ENCODE data around the gene GALNT10.

GALNT10 gene

DNA sequence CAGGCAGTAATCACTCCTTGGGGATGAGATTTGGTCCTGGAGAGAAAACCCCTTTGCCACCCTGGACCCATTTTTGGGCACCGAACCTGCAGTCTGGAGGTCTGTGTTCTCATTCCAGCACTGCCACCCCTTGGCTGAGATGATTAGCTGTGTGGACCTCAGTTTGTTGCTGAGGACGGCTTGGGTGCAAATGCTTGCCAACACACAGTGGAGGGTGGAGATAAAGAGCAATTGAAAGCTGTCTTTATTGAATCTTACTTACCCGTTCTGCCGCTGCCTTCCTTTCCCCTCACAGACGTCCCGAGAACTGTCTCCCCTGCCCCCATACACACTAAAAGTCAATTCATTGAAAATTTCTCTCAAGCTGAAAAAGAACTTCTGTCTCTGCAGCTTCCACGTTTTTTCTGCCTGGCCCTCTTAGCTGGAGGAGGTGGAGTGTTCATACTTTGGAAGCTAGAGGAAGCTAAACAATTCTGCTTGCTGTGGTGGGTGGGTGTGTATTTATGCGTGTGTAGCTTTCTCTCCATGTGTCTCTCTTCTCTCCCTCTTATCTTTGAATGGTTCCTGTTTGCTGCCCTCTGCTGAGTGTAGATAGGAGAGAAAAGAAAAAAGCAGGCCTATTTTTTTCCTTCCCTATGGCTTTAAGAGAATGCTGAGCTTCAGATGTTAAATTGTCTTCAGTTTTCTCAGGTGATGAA is 6.6 kb downstream of the GALNT10 start:
- Histone ChIP-seq H3K4me3 (ENCODE audit: low read depth, low read length) (no peak overlapping the region), H3K9ac (ENCODE audit: low read depth, low read length) (no peak overlapping the region), H3K9me3 (ENCODE audit: control insufficient read depth, insufficient read depth, low read length) (no peaks in the 10 kb centered on the region), H3K27ac (ENCODE audit: low read depth, low read length) (no peak overlapping the region), H3K4me1 (ENCODE audit: control insufficient read depth, insufficient read depth, low read length) (peaks cover 33% of the 10 kb centered on the region), H3K27me3 (ENCODE audit: control insufficient read depth, insufficient read depth, low read length) (peaks cover 5% of the 10 kb centered on the region), H3K36me3 (ENCODE audit: control insufficient read depth, insufficient read depth, low read length) (peaks cover 3% of the 10 kb centered on the region; the same call in 1 of the 2 replicates)

DNA sequence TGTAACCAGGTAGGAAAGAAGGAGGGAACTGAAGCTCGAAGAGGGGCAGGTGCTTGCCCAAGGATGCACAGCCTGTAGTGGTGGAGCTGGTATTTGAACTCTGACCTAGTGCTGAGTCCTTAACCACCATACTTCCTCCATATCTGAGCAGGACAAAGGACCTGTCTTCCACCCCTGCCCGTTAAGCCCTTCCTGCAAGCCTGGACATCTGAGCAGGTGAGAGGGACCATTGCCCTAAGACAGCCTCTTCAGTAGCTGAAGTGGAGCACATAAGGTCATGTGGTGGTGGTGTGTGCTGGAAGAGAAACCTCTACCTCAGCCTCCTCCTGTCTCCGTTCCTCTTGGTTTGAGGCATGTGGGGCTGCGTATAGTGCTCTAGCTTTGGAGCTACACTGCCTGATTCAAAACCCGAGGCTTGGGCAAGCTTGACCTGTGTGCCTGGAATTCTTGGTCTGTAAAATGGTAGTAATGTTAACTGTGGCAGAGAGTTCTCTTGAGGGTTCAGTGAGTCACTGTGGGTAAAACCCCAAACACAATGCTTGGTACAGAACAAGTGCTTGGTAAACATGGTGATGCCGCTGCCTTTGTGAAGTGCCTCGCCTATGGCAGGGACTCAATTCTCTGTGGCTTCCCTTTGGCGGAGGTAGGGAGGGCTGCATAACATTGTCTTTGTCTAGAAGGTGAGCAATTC is 7.4 kb downstream of the GALNT10 start:
- Histone ChIP-seq H3K27ac (ENCODE audit: low read depth, low read length) (no peak overlapping the region), H3K9ac (ENCODE audit: low read depth, low read length) (no peak overlapping the region), H3K4me3 (ENCODE audit: low read depth, low read length) (no peak overlapping the region), H3K36me3 (ENCODE audit: control insufficient read depth, insufficient read depth, low read length) (peaks cover 3% of the 10 kb centered on the region; the same call in 1 of the 2 replicates), H3K4me1 (ENCODE audit: control insufficient read depth, insufficient read depth, low read length) (peaks cover 33% of the 10 kb centered on the region), H3K27me3 (ENCODE audit: control insufficient read depth, insufficient read depth, low read length) (no peaks in the 10 kb centered on the region), H3K9me3 (ENCODE audit: control insufficient read depth, insufficient read depth, low read length) (no peaks in the 10 kb centered on the region)

DNA sequence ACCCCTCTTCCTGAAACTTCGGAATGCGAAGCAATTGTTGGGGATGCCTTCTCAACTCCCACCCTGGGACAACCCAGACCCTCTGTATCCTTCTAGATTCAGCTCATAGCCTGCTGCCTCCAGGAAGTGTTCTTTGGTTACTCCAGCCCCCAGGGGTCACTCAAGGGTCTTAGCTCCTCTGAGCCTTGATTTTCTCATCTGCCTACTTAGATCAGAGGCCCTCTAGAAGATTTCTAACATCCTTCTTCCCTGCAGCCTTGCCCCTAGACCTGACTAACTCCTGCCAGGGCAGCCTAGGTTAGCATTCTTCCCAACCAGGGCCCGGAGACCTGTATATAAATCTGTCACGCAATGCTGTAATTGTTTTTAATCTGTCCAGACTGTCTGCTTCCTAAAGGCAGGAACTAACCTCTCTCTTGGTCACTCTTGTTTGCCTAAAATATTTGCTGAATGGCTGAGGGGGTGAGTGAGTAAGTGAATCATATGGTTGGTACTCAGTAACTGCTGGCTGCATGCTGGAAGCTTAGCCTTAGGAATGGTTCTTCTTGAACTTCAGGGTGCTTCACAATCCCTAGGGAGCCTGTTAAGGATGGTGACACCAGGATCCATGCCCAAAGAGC is 8.2 kb downstream of the GALNT10 start:
- Histone ChIP-seq H3K4me3 (ENCODE audit: low read depth, low read length) (no peak overlapping the region), H3K9ac (ENCODE audit: low read depth, low read length) (no peak overlapping the region), H3K4me1 (ENCODE audit: control insufficient read depth, insufficient read depth, low read length) (peaks cover 32% of the 10 kb centered on the region), H3K36me3 (ENCODE audit: control insufficient read depth, insufficient read depth, low read length) (peaks cover 3% of the 10 kb centered on the region; the same call in 1 of the 2 replicates), H3K27me3 (ENCODE audit: control insufficient read depth, insufficient read depth, low read length) (no peaks in the 10 kb centered on the region), H3K9me3 (ENCODE audit: control insufficient read depth, insufficient read depth, low read length) (no peaks in the 10 kb centered on the region), H3K27ac (ENCODE audit: low read depth, low read length) (no peak overlapping the region)

DNA sequence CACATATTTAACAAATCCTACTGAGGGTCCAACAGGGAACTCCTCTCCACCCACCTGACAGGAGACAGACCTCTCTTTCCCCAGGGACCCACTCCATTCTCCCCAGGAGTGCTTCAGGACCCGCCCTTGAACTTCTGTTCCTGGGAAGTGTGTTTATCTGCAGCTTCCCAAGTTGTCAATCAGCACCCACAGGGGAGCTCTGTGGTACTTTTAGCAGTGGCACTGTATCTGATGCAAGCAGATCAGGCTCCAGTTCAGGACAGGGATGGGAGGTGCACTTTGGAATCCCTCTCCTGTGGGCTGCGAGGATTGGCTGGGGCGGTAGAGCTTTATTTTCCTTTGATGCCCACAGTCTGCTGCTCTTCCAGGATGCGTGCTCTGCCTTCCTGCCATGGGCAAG is 8.7 kb downstream of the GALNT10 start:
- Histone ChIP-seq H3K36me3 (ENCODE audit: control insufficient read depth, insufficient read depth, low read length) (peaks cover 3% of the 10 kb centered on the region; the same call in 1 of the 2 replicates), H3K9me3 (ENCODE audit: control insufficient read depth, insufficient read depth, low read length) (no peaks in the 10 kb centered on the region), H3K27ac (ENCODE audit: low read depth, low read length) (no peak overlapping the region), H3K4me1 (ENCODE audit: control insufficient read depth, insufficient read depth, low read length) (peaks cover 27% of the 10 kb centered on the region), H3K9ac (ENCODE audit: low read depth, low read length) (no peak overlapping the region), H3K4me3 (ENCODE audit: low read depth, low read length) (no peak overlapping the region), H3K27me3 (ENCODE audit: control insufficient read depth, insufficient read depth, low read length) (no peaks in the 10 kb centered on the region)

DNA sequence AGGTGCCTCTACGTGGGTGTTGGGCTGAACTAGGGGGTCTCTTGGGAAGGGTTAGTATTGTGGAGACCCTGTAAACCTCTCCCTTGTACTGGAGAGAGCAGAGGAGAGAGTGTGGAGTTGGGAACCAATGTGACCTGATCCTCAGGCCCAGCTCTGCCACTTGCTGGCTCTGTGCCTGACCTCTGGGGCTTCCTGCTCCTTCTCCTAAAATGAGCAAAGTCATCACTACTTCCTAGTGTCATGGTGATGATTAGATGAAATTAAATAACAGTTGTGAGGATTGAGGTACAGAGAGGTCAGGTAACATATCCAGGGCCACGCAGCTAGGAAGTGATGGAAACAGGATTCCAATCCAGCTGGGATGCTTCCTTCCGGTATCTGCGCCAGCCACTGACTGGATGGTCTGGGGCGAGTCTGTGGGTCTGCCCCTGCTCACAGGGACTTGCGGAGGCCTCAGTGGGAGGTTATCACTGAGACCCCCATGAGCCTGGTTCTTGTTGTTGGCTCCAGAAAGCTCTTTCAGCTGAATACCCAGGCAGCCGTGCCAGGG is 9.2 kb downstream of the GALNT10 start:
- H3K27ac ChIP-seq (ENCODE audit: low read depth, low read length), result no peak overlapping the region
- peaks cover 22% of the 10 kb centered on the region for H3K4me1 ChIP-seq (ENCODE audit: control insufficient read depth, insufficient read depth, low read length)
- H3K9me3 ChIP-seq (ENCODE audit: control insufficient read depth, insufficient read depth, low read length), result no peaks in the 10 kb centered on the region
- H3K4me3 ChIP-seq (ENCODE audit: low read depth, low read length), result no peak overlapping the region
- peaks cover 3% of the 10 kb centered on the region; the same call in 1 of the 2 replicates for H3K36me3 ChIP-seq (ENCODE audit: control insufficient read depth, insufficient read depth, low read length)
- no peaks in the 10 kb centered on the region for H3K27me3 ChIP-seq (ENCODE audit: control insufficient read depth, insufficient read depth, low read length)
- H3K9ac ChIP-seq (ENCODE audit: low read depth, low read length), result no peak overlapping the region

DNA sequence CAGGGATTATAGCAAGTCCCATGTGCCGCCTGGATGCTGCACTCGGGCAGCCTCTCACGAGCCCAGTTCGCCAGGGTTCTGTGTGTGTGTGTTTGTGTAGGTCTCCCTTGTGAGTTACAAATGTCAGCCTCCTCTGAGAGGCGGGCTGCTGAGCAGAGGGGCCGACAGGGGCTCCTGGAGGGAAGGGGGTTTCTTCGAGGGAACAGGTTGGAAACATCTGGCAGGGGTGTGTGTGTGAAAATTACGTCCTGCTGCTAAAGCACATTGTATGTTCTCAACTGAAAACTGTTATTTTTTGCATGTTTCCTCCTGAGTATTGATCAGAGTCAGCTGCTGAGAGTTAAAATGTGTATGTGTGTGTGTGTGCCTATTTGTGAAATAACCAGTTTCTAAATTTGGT is 9.7 kb downstream of the GALNT10 start:
- peaks cover 17% of the 10 kb centered on the region for H3K4me1 ChIP-seq (ENCODE audit: control insufficient read depth, insufficient read depth, low read length)

DNA sequence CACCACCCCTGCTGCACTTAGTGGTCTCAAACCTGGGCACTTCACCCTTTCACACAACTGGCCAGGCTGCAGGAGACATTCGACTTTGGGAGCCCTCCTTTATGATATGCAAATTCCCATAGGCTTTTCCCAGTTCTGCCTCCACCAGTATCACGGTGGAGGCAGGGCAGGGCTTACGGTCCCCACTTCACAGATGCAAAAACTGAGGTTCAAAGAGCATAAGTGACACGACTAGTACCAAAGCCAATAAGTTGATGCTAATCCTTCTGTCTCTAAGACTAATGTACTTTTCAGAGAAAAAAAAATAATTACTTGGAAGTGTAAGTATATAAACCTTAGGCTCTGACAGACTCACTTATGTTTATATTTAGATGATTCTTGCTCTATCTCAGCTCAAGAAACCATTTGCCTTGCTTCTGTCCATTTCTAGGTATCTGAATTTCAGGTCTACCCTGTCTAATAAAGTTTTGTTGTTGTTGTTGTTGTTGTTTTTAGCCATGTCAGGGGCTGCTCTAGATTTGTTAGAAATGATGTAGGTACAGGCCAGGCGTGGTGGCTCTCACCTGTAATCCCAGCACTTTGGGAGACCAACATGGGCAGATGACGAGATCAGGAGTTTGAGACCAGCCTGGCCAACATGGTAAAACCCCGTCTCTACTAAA is 10.7 kb downstream of the GALNT10 start:
- Histone ChIP-seq H3K27ac (ENCODE audit: low read depth, low read length) (no peak overlapping the region), H3K4me1 (ENCODE audit: control insufficient read depth, insufficient read depth, low read length) (peaks cover 17% of the 10 kb centered on the region), H3K27me3 (ENCODE audit: control insufficient read depth, insufficient read depth, low read length) (no peaks in the 10 kb centered on the region), H3K36me3 (ENCODE audit: control insufficient read depth, insufficient read depth, low read length) (peaks cover 3% of the 10 kb centered on the region; the same call in 1 of the 2 replicates), H3K4me3 (ENCODE audit: low read depth, low read length) (no peak overlapping the region), H3K9me3 (ENCODE audit: control insufficient read depth, insufficient read depth, low read length) (no peaks in the 10 kb centered on the region), H3K9ac (ENCODE audit: low read depth, low read length) (no peak overlapping the region)

More for the DNA sequence above, 9.7 kb downstream of the GALNT10 start:
- no peak overlapping the region for H3K27ac ChIP-seq (ENCODE audit: low read depth, low read length)
- H3K9ac ChIP-seq (ENCODE audit: low read depth, low read length), result no peak overlapping the region
- H3K27me3 ChIP-seq (ENCODE audit: control insufficient read depth, insufficient read depth, low read length), result no peaks in the 10 kb centered on the region
- H3K36me3 ChIP-seq (ENCODE audit: control insufficient read depth, insufficient read depth, low read length), result peaks cover 3% of the 10 kb centered on the region; the same call in 1 of the 2 replicates
- no peaks in the 10 kb centered on the region for H3K9me3 ChIP-seq (ENCODE audit: control insufficient read depth, insufficient read depth, low read length)
- H3K4me3 ChIP-seq (ENCODE audit: low read depth, low read length), result no peak overlapping the region

DNA sequence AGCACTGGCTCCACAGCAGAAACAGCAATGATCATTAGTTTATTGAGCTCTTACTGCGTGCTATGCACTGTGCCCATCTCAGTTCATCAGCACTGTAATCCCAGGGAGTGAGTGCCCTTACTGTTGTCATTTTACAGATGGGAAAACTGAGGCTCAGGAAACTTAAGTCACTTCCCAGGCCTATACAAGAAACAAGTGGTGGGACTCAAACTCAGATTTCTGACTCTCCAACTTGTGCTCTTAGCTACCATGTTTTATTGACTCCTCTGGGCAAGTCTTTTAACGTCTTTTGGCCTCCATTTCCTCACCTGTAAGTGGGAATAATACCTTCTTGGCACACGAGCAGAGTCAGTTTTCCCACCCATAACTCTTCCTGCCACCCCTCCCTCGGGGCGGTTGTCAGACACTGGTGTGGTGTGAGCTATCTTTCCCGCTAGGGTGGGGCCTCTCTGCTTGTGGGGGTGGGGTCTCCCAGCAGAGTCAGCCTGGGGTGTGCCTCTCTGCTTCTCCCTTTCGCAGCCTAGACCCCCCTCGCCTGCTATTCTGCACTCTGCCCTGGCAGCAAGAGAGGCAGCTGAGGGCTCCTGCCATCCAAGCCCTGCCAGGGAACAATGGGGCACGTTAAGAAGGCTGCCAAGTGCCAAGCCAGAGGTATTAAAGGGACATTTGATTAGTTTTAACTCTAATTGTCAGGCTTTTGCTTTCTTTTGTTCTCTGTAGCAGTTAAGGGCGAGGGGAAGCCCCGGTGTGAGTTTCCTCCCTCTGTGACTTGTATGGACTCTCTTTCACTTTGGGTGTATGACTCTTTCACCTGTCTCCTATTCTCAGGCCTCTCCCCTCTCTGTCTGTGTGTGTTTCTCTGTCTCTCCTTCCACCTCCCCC is 12.1 kb downstream of the GALNT10 start:
- no peak overlapping the region for H3K27ac ChIP-seq (ENCODE audit: low read depth, low read length)
- H3K27me3 ChIP-seq (ENCODE audit: control insufficient read depth, insufficient read depth, low read length), result no peaks in the 10 kb centered on the region
- H3K4me3 ChIP-seq (ENCODE audit: low read depth, low read length), result no peak overlapping the region
- no peak overlapping the region for H3K9ac ChIP-seq (ENCODE audit: low read depth, low read length)
- no peaks in the 10 kb centered on the region for H3K9me3 ChIP-seq (ENCODE audit: control insufficient read depth, insufficient read depth, low read length)
- H3K36me3 ChIP-seq (ENCODE audit: control insufficient read depth, insufficient read depth, low read length), result peaks cover 3% of the 10 kb centered on the region; the same call in 1 of the 2 replicates
- peaks cover 6% of the 10 kb centered on the region for H3K4me1 ChIP-seq (ENCODE audit: control insufficient read depth, insufficient read depth, low read length)

DNA sequence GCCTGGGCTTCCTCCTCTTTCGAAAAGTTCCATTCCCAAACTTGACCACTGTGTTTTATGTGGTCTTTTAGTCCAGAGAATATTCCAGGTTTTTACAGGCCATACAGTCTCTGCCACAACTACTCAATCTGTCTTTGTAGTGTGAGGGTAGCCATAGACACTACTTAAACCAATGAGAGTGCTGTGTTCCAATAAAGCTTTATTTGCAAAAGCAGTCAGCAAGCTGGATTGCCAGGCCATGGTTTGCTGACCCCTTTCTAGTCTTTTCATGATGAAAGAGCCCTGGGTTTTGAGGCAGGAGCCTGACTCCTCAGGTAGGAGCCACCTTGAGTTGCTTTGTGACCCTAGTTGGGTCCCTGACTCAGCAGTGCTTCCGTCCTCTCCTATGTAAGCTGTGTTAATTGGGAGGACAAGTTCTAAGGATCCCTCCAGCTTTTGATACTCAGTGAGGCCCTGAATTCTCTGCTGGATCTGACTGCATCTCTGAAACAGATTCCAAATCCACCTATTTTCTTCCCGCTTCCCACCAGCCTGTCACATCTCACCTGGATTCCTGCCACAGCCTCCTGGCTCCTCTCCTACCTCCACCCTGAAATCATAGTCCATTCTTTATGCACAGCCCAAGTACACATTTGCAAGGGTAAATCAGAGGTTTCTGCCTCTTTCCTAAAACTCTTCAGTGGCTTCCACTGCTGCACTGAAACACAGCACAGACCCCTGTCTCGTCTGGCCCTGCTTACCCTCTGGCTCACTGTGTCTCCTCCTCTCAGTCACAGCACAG is 13.5 kb downstream of the GALNT10 start:
- Histone ChIP-seq H3K27me3 (ENCODE audit: control insufficient read depth, insufficient read depth, low read length) (no peaks in the 10 kb centered on the region), H3K9ac (ENCODE audit: low read depth, low read length) (no peak overlapping the region), H3K9me3 (ENCODE audit: control insufficient read depth, insufficient read depth, low read length) (no peaks in the 10 kb centered on the region), H3K36me3 (ENCODE audit: control insufficient read depth, insufficient read depth, low read length) (no peaks in the 10 kb centered on the region), H3K4me3 (ENCODE audit: low read depth, low read length) (no peak overlapping the region), H3K4me1 (ENCODE audit: control insufficient read depth, insufficient read depth, low read length) (peaks cover 6% of the 10 kb centered on the region; the same call in 1 of the 2 replicates), H3K27ac (ENCODE audit: low read depth, low read length) (no peak overlapping the region)
